Panc1 (cell line): ENCODE data around the gene NKAIN2. TPM values are rescaled to one million over a fixed set of nuclear protein-coding genes. Genes with fewer than 3 reads are reported as not detected.

Experiments
- ATAC-seq: fragments of 200-7000 bp; cut with Tn5 transposase; 2 replicates; pipeline ENCODE4 v1.9.1; 2020; ENCODE audit warnings: mild to moderate bottlenecking, moderate library complexity
- BruUV-seq: library from RNA; stranded (reverse); fragments of 400-500 nt; replicated peaks from 2 replicates; lab custom pipeline; 2021; lab: Mats Ljungman, UMichigan
- CTCF ChIA-PET: fragments of 300-600 bp; sonication (Branson Sonifier 250); formaldehyde crosslinking; loops from one replicate; lab custom pipeline; 2022; ENCODE audit warnings: antibody characterized with exemption; lab: Charles Lee
- POLR2A ChIA-PET: fragments of 300-600 bp; sonication (Branson Sonifier 250); formaldehyde crosslinking; loops from one replicate; lab custom pipeline; 2022; ENCODE audit warnings: antibody characterized with exemption; lab: Charles Lee
- DNase-seq: peaks from one replicate; pipeline ENCODE4 v3.0.0-alpha.2; 2010; ENCODE audit warnings: low read depth, low spot score
- H3K27ac ChIP-seq: 2 replicates; pipeline ENCODE4 v1.5.1; 2011; ENCODE audit warnings: mild to moderate bottlenecking, low read length, inconsistent platforms
- H3K27me3 ChIP-seq: fragments of 200-500 bp; sonication (Bioruptor generic); 2 replicates; pipeline ENCODE4 v1.6.0; 2014; ENCODE audit warnings: low read length, inconsistent platforms; ENCODE audit not compliant: control insufficient read depth, insufficient read depth
- H3K36me3 ChIP-seq: fragments of 200-500 bp; sonication (Bioruptor generic); 2 replicates; pipeline ENCODE4 v1.5.1; 2014; ENCODE audit warnings: inconsistent platforms, mild to moderate bottlenecking, low read length, moderate library complexity; ENCODE audit not compliant: control insufficient read depth, insufficient read depth
- H3K4me1 ChIP-seq: 2 replicates; pipeline ENCODE4 v1.5.1; 2011; ENCODE audit warnings: inconsistent platforms, mild to moderate bottlenecking, low read length, moderate library complexity; ENCODE audit not compliant: control insufficient read depth, insufficient read depth
- H3K4me3 ChIP-seq, 2 experiments: 2 replicates each; pipeline ENCODE4 v1.5.1; 2011 to 2012; ENCODE audit warnings: low read depth in 2 of 2, low read length in 2 of 2, mild to moderate bottlenecking in 2 of 2, inconsistent platforms in 1 of 2, moderate library complexity in 1 of 2
- H3K9me3 ChIP-seq: fragments of 200-500 bp; sonication (Bioruptor generic); 2 replicates; pipeline ENCODE4 v1.5.1; 2014; ENCODE audit warnings: low read depth, mild to moderate bottlenecking, inconsistent platforms, low read length, moderate library complexity; ENCODE audit not compliant: control insufficient read depth, insufficient read depth
- POLR2AphosphoS5 ChIP-seq: IDR thresholded peaks from 2 replicates; pipeline ENCODE4 v1.6.1; 2012; ENCODE audit warnings: mild to moderate bottlenecking, low read depth, low read length, moderate library complexity
- SIN3A ChIP-seq: IDR thresholded peaks from 2 replicates; pipeline ENCODE4 v1.6.1; 2012; ENCODE audit warnings: low read depth, mild to moderate bottlenecking, low read length, moderate library complexity, borderline replicate concordance; ENCODE audit not compliant: insufficient read depth
- TCF7L2 ChIP-seq: IDR thresholded peaks from 2 replicates; pipeline ENCODE4 v1.6.1; 2011; ENCODE audit warnings: mild to moderate bottlenecking, low read depth, low read length, inconsistent platforms
- in situ Hi-C: cut with HindIII; loops from 2 replicates; pipeline ENCODE4 v1.10.0; 2016; ENCODE audit warnings: low sequenced_read_pairs, low pct_unique_long_range_greater_than_20kb
- intact Hi-C: fragments of 100-400 bp; cut with micrococcal nuclease; formaldehyde crosslinking; loops from one replicate; pipeline ENCODE4 v1.10.0; 2022; ENCODE audit not compliant: unreplicated experiment
- total RNA-seq: library from RNA; stranded (reverse); gene quantifications from one replicate; pipeline ENCODE4 v1.2.1, GENCODE V29; 2021; ENCODE audit not compliant: unreplicated experiment
- TF ChIP-seq, protein P1 (sequence below): fragments of 450-650 bp; IDR thresholded peaks from 2 replicates; pipeline ENCODE4 v1.5.1; 2017; ENCODE audit warnings: mild to moderate bottlenecking
- TF ChIP-seq, protein P2 (sequence below), 2 experiments: IDR thresholded peaks; 2 replicates each; pipeline ENCODE4 v1.6.1; 2011 to 2012; ENCODE audit warnings: low read depth in 2 of 2, control low read depth in 1 of 2, low read length in 1 of 2, mild to moderate bottlenecking in 1 of 2, moderate library complexity in 1 of 2; ENCODE audit not compliant: insufficient read depth in 1 of 2

NKAIN2 gene
- total RNA-seq, 1 experiment from 2014 or later: 2.6 TPM

DNA sequence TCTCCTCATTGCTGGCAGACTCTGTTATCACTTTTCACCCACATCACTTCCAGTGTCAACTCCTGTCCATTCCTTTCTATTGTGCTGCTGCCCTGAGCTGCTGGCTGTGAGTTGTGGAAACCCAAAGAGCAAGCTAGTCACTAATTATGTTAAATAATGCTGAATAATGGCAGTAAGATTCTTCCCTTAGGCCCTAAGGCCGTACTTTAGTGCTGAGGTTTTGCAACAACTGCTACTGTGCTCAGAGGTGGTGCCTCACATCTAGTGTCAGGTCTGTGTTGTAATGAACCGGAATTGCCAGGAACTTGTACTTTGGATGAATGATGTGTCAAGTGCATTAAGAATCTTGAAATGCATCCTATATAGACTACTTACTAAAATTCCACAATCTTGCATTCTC, 786.3 kb downstream of the NKAIN2 start:
- BruUV-seq: no TSS peak
- ChIA-PET CTCF (no interaction called here), POLR2A (no interaction called here)
- TF ChIP-seq, protein P1, sequence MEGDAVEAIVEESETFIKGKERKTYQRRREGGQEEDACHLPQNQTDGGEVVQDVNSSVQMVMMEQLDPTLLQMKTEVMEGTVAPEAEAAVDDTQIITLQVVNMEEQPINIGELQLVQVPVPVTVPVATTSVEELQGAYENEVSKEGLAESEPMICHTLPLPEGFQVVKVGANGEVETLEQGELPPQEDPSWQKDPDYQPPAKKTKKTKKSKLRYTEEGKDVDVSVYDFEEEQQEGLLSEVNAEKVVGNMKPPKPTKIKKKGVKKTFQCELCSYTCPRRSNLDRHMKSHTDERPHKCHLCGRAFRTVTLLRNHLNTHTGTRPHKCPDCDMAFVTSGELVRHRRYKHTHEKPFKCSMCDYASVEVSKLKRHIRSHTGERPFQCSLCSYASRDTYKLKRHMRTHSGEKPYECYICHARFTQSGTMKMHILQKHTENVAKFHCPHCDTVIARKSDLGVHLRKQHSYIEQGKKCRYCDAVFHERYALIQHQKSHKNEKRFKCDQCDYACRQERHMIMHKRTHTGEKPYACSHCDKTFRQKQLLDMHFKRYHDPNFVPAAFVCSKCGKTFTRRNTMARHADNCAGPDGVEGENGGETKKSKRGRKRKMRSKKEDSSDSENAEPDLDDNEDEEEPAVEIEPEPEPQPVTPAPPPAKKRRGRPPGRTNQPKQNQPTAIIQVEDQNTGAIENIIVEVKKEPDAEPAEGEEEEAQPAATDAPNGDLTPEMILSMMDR: no peak
- TF ChIP-seq POLR2AphosphoS5 (no peak), SIN3A (no peak), TCF7L2 (no peak)
- TF ChIP-seq, protein P2, sequence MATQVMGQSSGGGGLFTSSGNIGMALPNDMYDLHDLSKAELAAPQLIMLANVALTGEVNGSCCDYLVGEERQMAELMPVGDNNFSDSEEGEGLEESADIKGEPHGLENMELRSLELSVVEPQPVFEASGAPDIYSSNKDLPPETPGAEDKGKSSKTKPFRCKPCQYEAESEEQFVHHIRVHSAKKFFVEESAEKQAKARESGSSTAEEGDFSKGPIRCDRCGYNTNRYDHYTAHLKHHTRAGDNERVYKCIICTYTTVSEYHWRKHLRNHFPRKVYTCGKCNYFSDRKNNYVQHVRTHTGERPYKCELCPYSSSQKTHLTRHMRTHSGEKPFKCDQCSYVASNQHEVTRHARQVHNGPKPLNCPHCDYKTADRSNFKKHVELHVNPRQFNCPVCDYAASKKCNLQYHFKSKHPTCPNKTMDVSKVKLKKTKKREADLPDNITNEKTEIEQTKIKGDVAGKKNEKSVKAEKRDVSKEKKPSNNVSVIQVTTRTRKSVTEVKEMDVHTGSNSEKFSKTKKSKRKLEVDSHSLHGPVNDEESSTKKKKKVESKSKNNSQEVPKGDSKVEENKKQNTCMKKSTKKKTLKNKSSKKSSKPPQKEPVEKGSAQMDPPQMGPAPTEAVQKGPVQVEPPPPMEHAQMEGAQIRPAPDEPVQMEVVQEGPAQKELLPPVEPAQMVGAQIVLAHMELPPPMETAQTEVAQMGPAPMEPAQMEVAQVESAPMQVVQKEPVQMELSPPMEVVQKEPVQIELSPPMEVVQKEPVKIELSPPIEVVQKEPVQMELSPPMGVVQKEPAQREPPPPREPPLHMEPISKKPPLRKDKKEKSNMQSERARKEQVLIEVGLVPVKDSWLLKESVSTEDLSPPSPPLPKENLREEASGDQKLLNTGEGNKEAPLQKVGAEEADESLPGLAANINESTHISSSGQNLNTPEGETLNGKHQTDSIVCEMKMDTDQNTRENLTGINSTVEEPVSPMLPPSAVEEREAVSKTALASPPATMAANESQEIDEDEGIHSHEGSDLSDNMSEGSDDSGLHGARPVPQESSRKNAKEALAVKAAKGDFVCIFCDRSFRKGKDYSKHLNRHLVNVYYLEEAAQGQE (IDR thresholded peaks at IDR 0.05; ENCODE audit: insufficient read depth in 1 of 2, low read depth in 2 of 2, low read length in 1 of 2): no peak
- ATAC-seq: no peak
- in situ Hi-C loops: no loop called here
- intact Hi-C loops: no loop called here
- Histone ChIP-seq H3K27me3 (no peaks in the 10 kb centered on the region), H3K4me1 (no peaks in the 10 kb centered on the region), H3K27ac (no peak overlapping the region), H3K4me3 (no peak overlapping the region), H3K9me3 (no peaks in the 10 kb centered on the region), H3K36me3 (no peaks in the 10 kb centered on the region)
- DNase-seq: no peak

DNA sequence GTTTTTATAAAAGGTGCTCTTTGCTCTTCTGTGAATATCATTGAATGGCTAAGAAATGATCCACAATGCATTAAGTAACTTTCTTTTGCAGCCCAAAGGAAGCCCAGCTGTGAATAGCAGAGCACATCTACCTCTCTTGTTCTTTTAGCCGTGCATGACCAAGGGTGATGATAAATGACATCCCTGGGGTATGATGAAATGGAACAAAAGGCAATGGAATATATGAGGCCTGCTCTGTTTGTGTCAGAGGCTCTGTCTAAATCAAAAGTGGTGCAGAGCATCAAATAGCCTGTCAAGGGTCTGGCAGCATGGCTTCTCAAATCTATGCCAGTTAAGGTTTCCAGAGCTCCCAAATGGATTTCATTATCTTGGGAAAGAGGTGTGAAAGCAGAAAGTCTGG, 796.0 kb downstream of the NKAIN2 start:
- H3K4me3 ChIP-seq: no peak overlapping the region
- H3K27me3 ChIP-seq: no peaks in the 10 kb centered on the region
- DNase-seq (no peak), ATAC-seq (no peak)
- ChIA-PET POLR2A (interaction anchor here (0.5 kb wide), 1 partner anchor 809 kb away, joined by 3 read pairs; no protein-coding TSS in a partner anchor), CTCF (no interaction called here)
- H3K27ac ChIP-seq: no peak overlapping the region
- no TSS peak for BruUV-seq
- no peaks in the 10 kb centered on the region for H3K36me3 ChIP-seq
- no peaks in the 10 kb centered on the region for H3K9me3 ChIP-seq
- in situ Hi-C loops (no loop called here), intact Hi-C loops (no loop called here)
- TF ChIP-seq TCF7L2 (no peak), POLR2AphosphoS5 (no peak), SIN3A (no peak)
- TF ChIP-seq, protein P1: no peak
- TF ChIP-seq, protein P2 (IDR thresholded peaks at IDR 0.05; ENCODE audit: insufficient read depth in 1 of 2, low read depth in 2 of 2, low read length in 1 of 2): no peak
- no peaks in the 10 kb centered on the region; the same call in 1 of the 2 replicates for H3K4me1 ChIP-seq
